Endothelial cell of umbilical vein (primary cell): ENCODE data around the gene ERCC1. TPM values are rescaled to one million over a fixed set of nuclear protein-coding genes. Genes with fewer than 3 reads are reported as not detected.

Experiments used
- BruUV-seq: library from RNA; stranded (reverse); fragments of 400-500 nt; replicated peaks from 2 replicates; lab custom pipeline; 2021; lab: Mats Ljungman, UMichigan
- CTCF ChIA-PET: fragments of 300-600, 350-600 bp; sonication (Branson Sonifier 250); formaldehyde crosslinking; loops from one replicate; lab custom pipeline; 2021; ENCODE audit warnings: antibody characterized with exemption, inconsistent platforms; lab: Charles Lee
- POLR2A ChIA-PET: fragments of 300-600, 350-600 bp; sonication (Branson Sonifier 250); formaldehyde crosslinking; loops from one replicate; lab custom pipeline; 2021; ENCODE audit warnings: antibody characterized with exemption, inconsistent platforms; lab: Charles Lee
- DNase-seq: peaks from one replicate; pipeline ENCODE4 v3.0.0-alpha.2; 2011; ENCODE audit warnings: low read depth, low spot score
- FAIRE-seq: peaks from 2 replicates; lab custom pipeline; 2011; peaks lifted over from hg19 to GRCh38; lab: Jason Lieb, UNC
- H2AFZ ChIP-seq: 2 replicates; pipeline ENCODE4 v1.6.0; 2012; ENCODE audit warnings: low read depth, low read length, control low read depth, inconsistent platforms
- H3K27ac ChIP-seq: 2 replicates; pipeline ENCODE4 v1.5.1; 2011; ENCODE audit warnings: low read depth, mild to moderate bottlenecking, control low read depth, low read length, moderate library complexity; ENCODE audit not compliant: insufficient read depth
- H3K27me3 ChIP-seq, 2 experiments: 2 replicates each; pipeline versions ENCODE4 v1.6.0 to v1.6.1; 2011; ENCODE audit warnings: low read length in 2 of 2, mixed read lengths in 1 of 2; ENCODE audit not compliant: control insufficient read depth in 2 of 2, insufficient read depth in 2 of 2
- H3K36me3 ChIP-seq, 2 experiments: 2 replicates in 1 of 2; 3 replicates in 1 of 2; pipeline ENCODE4 v1.5.1; 2011; ENCODE audit warnings: low read length in 2 of 2, mild to moderate bottlenecking in 1 of 2, moderate library complexity in 1 of 2; ENCODE audit not compliant: control insufficient read depth in 2 of 2, insufficient read depth in 2 of 2; ENCODE audit errors: extremely low read depth in 1 of 2
- H3K4me1 ChIP-seq: 3 replicates; pipeline ENCODE4 v1.5.1; 2011; ENCODE audit warnings: mild to moderate bottlenecking, low read length; ENCODE audit not compliant: control insufficient read depth, insufficient read depth; ENCODE audit errors: extremely low read depth
- H3K4me2 ChIP-seq: 2 replicates; pipeline ENCODE4 v1.6.1; 2011; ENCODE audit warnings: low read length, control low read depth, mixed read lengths; ENCODE audit not compliant: insufficient read depth
- H3K4me3 ChIP-seq, 3 experiments: fragments of 200-600 bp in 1 of 3; sonication (generic), shearing (Covaris generic) in 1 of 3; replicated peaks in 1 of 3; 2 replicates each; pipeline ENCODE4 v1.5.1; 2011 to 2016; ENCODE audit warnings: control low read depth in 3 of 3, low read length in 3 of 3, mild to moderate bottlenecking in 2 of 3, inconsistent platforms in 1 of 3, low read depth in 1 of 3, moderate library complexity in 1 of 3; ENCODE audit not compliant: insufficient read depth in 1 of 3
- H3K79me2 ChIP-seq: 2 replicates; pipeline ENCODE4 v1.6.0; 2012; ENCODE audit warnings: low read length, inconsistent platforms; ENCODE audit not compliant: control insufficient read depth, insufficient read depth
- H3K9ac ChIP-seq: replicated peaks from 2 replicates; pipeline ENCODE3; 2011; ENCODE audit warnings: low read length, control low read depth; ENCODE audit not compliant: insufficient read depth; ENCODE audit errors: extremely low read depth
- H3K9me1 ChIP-seq: replicated peaks from 3 replicates; pipeline ENCODE4 v1.6.0; 2011; ENCODE audit warnings: mild to moderate bottlenecking, low read length; ENCODE audit not compliant: control insufficient read depth, insufficient read depth; ENCODE audit errors: extremely low read depth
- H3K9me3 ChIP-seq: replicated peaks from 2 replicates; pipeline ENCODE4 v1.5.1; 2012; ENCODE audit warnings: low read length, inconsistent platforms; ENCODE audit not compliant: control insufficient read depth, insufficient read depth
- H4K20me1 ChIP-seq: replicated peaks from 2 replicates; pipeline ENCODE3; 2011; ENCODE audit warnings: mild to moderate bottlenecking, low read length; ENCODE audit not compliant: control insufficient read depth, insufficient read depth; ENCODE audit errors: extremely low read depth
- CTCF ChIP-seq, 2 donors: IDR thresholded peaks; 1 replicate in 1 of 2; 2 replicates in 1 of 2; pipeline ENCODE4 v1.5.1; 2011; ENCODE audit warnings: low read length in 2 of 2, mild to moderate bottlenecking in 2 of 2, moderate library complexity in 2 of 2, control low read depth in 1 of 2, inconsistent platforms in 1 of 2, low read depth in 1 of 2; ENCODE audit not compliant: insufficient read depth in 1 of 2; ENCODE audit errors: extremely low read depth in 1 of 2
- EZH2 ChIP-seq: IDR thresholded peaks from 2 replicates; pipeline ENCODE4 v1.6.1; 2012; ENCODE audit warnings: borderline replicate concordance, low read depth, mild to moderate bottlenecking, moderate library complexity, low read length, inconsistent platforms; ENCODE audit not compliant: severe bottlenecking
- FOS ChIP-seq: IDR thresholded peaks from 2 replicates; pipeline ENCODE4 v1.6.1; 2011; ENCODE audit warnings: mild to moderate bottlenecking, low read length, moderate library complexity, borderline replicate concordance; ENCODE audit not compliant: insufficient read depth
- GATA2 ChIP-seq: IDR thresholded peaks from 2 replicates; pipeline ENCODE4 v1.7.0; 2011; ENCODE audit warnings: low read depth, mild to moderate bottlenecking, moderate library complexity, mixed read lengths, low read length; ENCODE audit not compliant: insufficient read length, insufficient read depth
- JUN ChIP-seq: IDR thresholded peaks from 2 replicates; pipeline ENCODE4 v1.6.1; 2011; ENCODE audit warnings: borderline replicate concordance, low read depth; ENCODE audit not compliant: insufficient read length, insufficient read depth
- MAX ChIP-seq: IDR thresholded peaks from 2 replicates; pipeline ENCODE4 v1.6.1; 2011; ENCODE audit not compliant: insufficient read depth, insufficient read length
- MYC ChIP-seq: IDR thresholded peaks from one replicate; pipeline ENCODE4 v1.6.1; 2011; ENCODE audit warnings: mild to moderate bottlenecking, low read depth, low read length
- POLR2A ChIP-seq: IDR thresholded peaks from 2 replicates; pipeline ENCODE4 v1.6.1; 2012; ENCODE audit warnings: low read depth, mild to moderate bottlenecking, control low read depth, low read length
- POLR2AphosphoS5 ChIP-seq: IDR thresholded peaks from 2 replicates; pipeline ENCODE4 v1.6.1; 2012; ENCODE audit warnings: low read depth, mild to moderate bottlenecking, control low read depth, low read length, moderate library complexity; ENCODE audit not compliant: insufficient read depth
- dilution Hi-C: fragments of 300-500 bp; cut with MboI; formaldehyde crosslinking; loops from one replicate; pipeline ENCODE4 v1.15.0; 2019; ENCODE audit warnings: low sequenced_read_pairs; ENCODE audit not compliant: extremely low pct_ligation_motif_present
- intact Hi-C: fragments of 100-400 bp; cut with micrococcal nuclease; formaldehyde crosslinking; loops from one replicate; pipeline ENCODE4 v1.10.0; 2022
- polyA plus RNA-seq, 4 experiments: library from polyadenylated mRNA; depleted of rRNA in 3 of 4; stranded (reverse) in 3 of 4; unstranded in 1 of 4; fragments of >200 nt; gene quantifications; 2 replicates each; pipeline versions ENCODE4 v1.2.1 to v1.2.3, GENCODE V29; 2011 to 2012; ENCODE audit warnings: missing spikeins in 1 of 4
- total RNA-seq: library from RNA; stranded (reverse); gene quantifications from 2 replicates; pipeline ENCODE4 v1.2.3, GENCODE V29; 2021

ERCC1 gene
- total and polyA plus RNA-seq, 2 donors (not counting 3 experiments of a cell fraction or from before 2014, with no cell fraction given) = 81.8 to 126 TPM

- no TSS peak for BruUV-seq
- H3K27ac ChIP-seq = no peak overlapping the region
- dilution Hi-C loops = no loop called here
- intact Hi-C loops = no loop called here
- no peak overlapping the region for H2AFZ ChIP-seq
- FAIRE-seq (no peak), DNase-seq (no peak)
- TF ChIP-seq EZH2 (no peak), MYC (no peak)
- no peaks in the 10 kb centered on the region for H3K79me2 ChIP-seq
- H3K27me3 ChIP-seq = no peaks in the 10 kb centered on the region
- ChIA-PET CTCF (interaction anchor here (1.0 to 9.5 kb wide), 2 partner anchors 23 kb away, joined by 3 to 174 read pairs; no protein-coding TSS in a partner anchor), POLR2A (no interaction called here)
- no peaks in the 10 kb centered on the region for H4K20me1 ChIP-seq
- H3K36me3 ChIP-seq = no peaks in the 10 kb centered on the region
- no peaks in the 10 kb centered on the region for H3K9me1 ChIP-seq
- H3K9ac ChIP-seq = no peak overlapping the region
- H3K4me3 ChIP-seq = no peak overlapping the region
- H3K4me2 ChIP-seq = no peak overlapping the region
- peaks cover 9% of the 10 kb centered on the region for H3K4me1 ChIP-seq
- H3K9me3 ChIP-seq = no peaks in the 10 kb centered on the region
Observed at GRCh38 chr19:45463241-45463640, 39.5 kb upstream of the ERCC1 start.

- TF ChIP-seq POLR2AphosphoS5 = no peak
- no peak for TF ChIP-seq MYC
- TF ChIP-seq CTCF (IDR thresholded peaks at IDR 0.05; ENCODE audit: extremely low read depth in 1 of 2, insufficient read depth in 1 of 2, low read depth in 1 of 2, low read length in 2 of 2) = no peak
- TF ChIP-seq POLR2A = no peak
- no peak for TF ChIP-seq EZH2
- no peak for TF ChIP-seq GATA2
- no peak for TF ChIP-seq FOS
- no peak for TF ChIP-seq MAX
- no peak for TF ChIP-seq JUN
- no peaks in the 10 kb centered on the region for H3K36me3 ChIP-seq
- H3K27ac ChIP-seq = no peak overlapping the region
- no peaks in the 10 kb centered on the region for H3K79me2 ChIP-seq
- no peak for FAIRE-seq
- no peaks in the 10 kb centered on the region for H3K9me1 ChIP-seq
- ChIA-PET POLR2A (no interaction called here), CTCF (interaction anchor here (1.0 to 9.5 kb wide), 4 partner anchors 13 to 24 kb away, joined by 3 to 174 read pairs (median 6); no protein-coding TSS in a partner anchor)
- no peaks in the 10 kb centered on the region for H3K27me3 ChIP-seq
- dilution Hi-C loops = no loop called here
- H4K20me1 ChIP-seq = no peaks in the 10 kb centered on the region
- no peaks in the 10 kb centered on the region for H3K9me3 ChIP-seq
- no peak overlapping the region for H2AFZ ChIP-seq
- H3K9ac ChIP-seq = no peak overlapping the region
- peaks cover 3% of the 10 kb centered on the region for H3K4me1 ChIP-seq
- BruUV-seq = no TSS peak
- intact Hi-C loops = no loop called here
- no peak for DNase-seq
- H3K4me2 ChIP-seq = no peak overlapping the region
- no peak overlapping the region for H3K4me3 ChIP-seq
Observed at GRCh38 chr19:45462174-45462573, 38.5 kb upstream of the ERCC1 start.
